Left hindlimb (tissue), 1 donor: ENCODE data around the gene RBFOX1.

Source experiments
- DNase-seq: peaks from one replicate; pipeline ENCODE4 v3.0.0-alpha.2; 2018

The RBFOX1 gene

GRCh38 chr16:7376227-7376626 lies 43.6 kb downstream of the RBFOX1 start:
- DNase-seq: no peak

- DNase-seq: no peak
Observed at GRCh38 chr16:7377231-7377630, 44.6 kb downstream of the RBFOX1 start.

- DNase-seq: no peak
Observed at GRCh38 chr16:7378024-7378695, 45.5 kb downstream of the RBFOX1 start.

GRCh38 chr16:7380441-7380840 lies 47.8 kb downstream of the RBFOX1 start:
- no peak for DNase-seq

GRCh38 chr16:7380911-7381310 lies 48.3 kb downstream of the RBFOX1 start:
- DNase-seq: no peak

GRCh38 chr16:7381671-7382070 lies 49.0 kb downstream of the RBFOX1 start:
- DNase-seq: no peak

- no peak for DNase-seq
Observed at GRCh38 chr16:7382521-7382920, 49.9 kb downstream of the RBFOX1 start.

- no peak for DNase-seq
Observed at GRCh38 chr16:7390974-7391373, 58.3 kb downstream of the RBFOX1 start.

- no peak for DNase-seq
Observed at GRCh38 chr16:7391694-7392093, 59.0 kb downstream of the RBFOX1 start.

- no peak for DNase-seq
Observed at GRCh38 chr16:7392206-7392605, 59.6 kb downstream of the RBFOX1 start.

- DNase-seq: no peak
Observed at GRCh38 chr16:7393680-7394079, 61.0 kb downstream of the RBFOX1 start.

- DNase-seq: no peak
Observed at GRCh38 chr16:7394720-7395336, 62.2 kb downstream of the RBFOX1 start.

GRCh38 chr16:7397901-7398300 lies 65.3 kb downstream of the RBFOX1 start:
- no peak for DNase-seq

- DNase-seq: no peak
Observed at GRCh38 chr16:7398536-7398935, 65.9 kb downstream of the RBFOX1 start.

GRCh38 chr16:7399296-7399695 lies 66.7 kb downstream of the RBFOX1 start:
- no peak for DNase-seq

GRCh38 chr16:7400117-7400890 lies 67.7 kb downstream of the RBFOX1 start:
- DNase-seq: no peak

GRCh38 chr16:7404217-7404616 lies 71.6 kb downstream of the RBFOX1 start:
- DNase-seq: no peak

GRCh38 chr16:7405166-7405565 lies 72.5 kb downstream of the RBFOX1 start:
- peak; percentile 82 for DNase-seq

- DNase-seq: no peak
Observed at GRCh38 chr16:7408700-7409365, 76.2 kb downstream of the RBFOX1 start.

GRCh38 chr16:7419441-7419840 lies 86.8 kb downstream of the RBFOX1 start:
- DNase-seq: no peak

GRCh38 chr16:7420079-7420478 lies 87.4 kb downstream of the RBFOX1 start:
- DNase-seq: no peak

- no peak for DNase-seq
Observed at GRCh38 chr16:7420843-7421242, 88.2 kb downstream of the RBFOX1 start.

- no peak for DNase-seq
Observed at GRCh38 chr16:7421578-7421977, 88.9 kb downstream of the RBFOX1 start.
